G401 (cell line): ENCODE measurements around the gene MYL12B. TPM values are rescaled to one million over a fixed set of nuclear protein-coding genes. Genes with fewer than 3 reads are reported as not detected.

Source experiments
- total RNA-seq: library from RNA; depleted of rRNA; stranded (reverse); fragments of >200 nt; shearing (Covaris generic); gene quantifications from 2 replicates; pipeline ENCODE4 v1.2.3, GENCODE V29; 2014; rRNA removed

MYL12B gene
- total RNA-seq, 1 experiment from 2014 or later: 820 TPM

Other genes starting within 250 kb of the MYL12B start
- gene LPIN2, start 249.0 kb upstream of the MYL12B start, total RNA-seq: 23.2 and 33.5 TPM in 2 replicates
- gene MYOM1, start 42.2 kb upstream of the MYL12B start, total RNA-seq: 0.06 and 0.17 TPM in 2 replicates
- 1,097 and 1,243 TPM in 2 replicates for gene MYL12A, start 14.3 kb upstream of the MYL12B start, total RNA-seq
- gene TGIF1, start 188.0 kb downstream of the MYL12B start, total RNA-seq: 279 and 304 TPM in 2 replicates